ENCODE data around the gene EXOC4. TPM values are rescaled to one million over a fixed set of nuclear protein-coding genes. Genes with fewer than 3 reads are reported as not detected.

EXOC4 gene
- total and polyA plus RNA-seq, 2 of the 8 experiments (the other 6 are each of a cell fraction or from before 2014, with no cell fraction given) = 27.0 to 67.3 TPM

GRCh38 chr7:133497061-133497460 lies 244.2 kb downstream of the EXOC4 start:
- Histone ChIP-seq H3K14ac (ENCODE audit: insufficient read length) (no peak overlapping the region), H4K8ac (ENCODE audit: extremely low read depth, insufficient read depth, low read length) (no peak overlapping the region), H3K4ac (replicated peaks; ENCODE audit: insufficient read length, low read depth, low read length) (no peak overlapping the region), H4K5ac (ENCODE audit: insufficient read length, low read depth, low read length) (no peak overlapping the region), H3K4me3 (ENCODE audit: extremely low read depth in 1 of 4, insufficient read depth in 2 of 4, low read depth in 3 of 4, low read length in 4 of 4) (no peak overlapping the region), H3K4me1 (replicated peaks in 1 of 4; ENCODE audit: control insufficient read depth in 3 of 4, insufficient read depth in 4 of 4, low read length in 3 of 4) (no peaks in the 10 kb centered on the region), H3K4me2 (ENCODE audit: insufficient read depth in 1 of 2, low read depth in 2 of 2, low read length in 2 of 2) (no peak overlapping the region), H3K27me3 (replicated peaks in 1 of 4; ENCODE audit: control insufficient read depth in 3 of 4, extremely low read depth in 1 of 4, insufficient read depth in 3 of 4, low read length in 3 of 4) (no peaks in the 10 kb centered on the region), H3K18ac (ENCODE audit: extremely low read depth, low read length) (no peak overlapping the region), H3K23ac (ENCODE audit: insufficient read length) (no peak overlapping the region), H2BK5ac (ENCODE audit: low read depth, low read length) (no peak overlapping the region), H2AFZ (ENCODE audit: low read length) (no peak overlapping the region), H2BK12ac (ENCODE audit: low read depth, low read length) (no peak overlapping the region), H3K36me3 (ENCODE audit: control insufficient read depth in 2 of 4, insufficient read depth in 4 of 4, low read length in 3 of 4) (no peaks in the 10 kb centered on the region), H3K23me2 (ENCODE audit: low read depth, low read length) (no peaks in the 10 kb centered on the region), H3K9me3 (ENCODE audit: insufficient read depth in 2 of 2, low read depth in 1 of 2, low read length in 1 of 2) (no peaks in the 10 kb centered on the region), H3K27ac (ENCODE audit: low read depth, low read length) (no peak overlapping the region), H2AK5ac (ENCODE audit: low read depth, low read length) (no peak overlapping the region), H3K9ac (replicated peaks in 1 of 4; ENCODE audit: extremely low read depth in 1 of 4, low read depth in 3 of 4, low read length in 3 of 4) (no peak overlapping the region), H2BK120ac (replicated peaks; ENCODE audit: low read depth, low read length) (no peak overlapping the region), H3K79me2 (ENCODE audit: control insufficient read depth in 1 of 2, insufficient read depth in 2 of 2, low read length in 2 of 2) (no peaks in the 10 kb centered on the region), H4K91ac (replicated peaks; ENCODE audit: insufficient read length, low read length) (no peak overlapping the region), H3K56ac (replicated peaks; ENCODE audit: insufficient read length, low read depth, low read length) (no peak overlapping the region), H3K79me1 (ENCODE audit: low read depth, low read length) (no peaks in the 10 kb centered on the region), H2BK15ac (ENCODE audit: low read length) (no peak overlapping the region), H4K20me1 (replicated peaks in 1 of 2; ENCODE audit: control insufficient read depth in 1 of 2, insufficient read depth in 2 of 2, low read length in 2 of 2) (no peaks in the 10 kb centered on the region), H2BK20ac (ENCODE audit: low read length) (no peak overlapping the region)
- POLR2A ChIA-PET (ENCODE audit: partially characterized antibody) = no interaction called here
- no peak for FAIRE-seq
- CTCF ChIA-PET (ENCODE audit: partially characterized antibody) = no interaction called here
- WGBS, 2 experiments (ENCODE audit: extremely low coverage in 1 of 2, insufficient coverage in 1 of 2, insufficient read length in 1 of 2, insufficient replicate concordance in 2 of 2, low coverage in 1 of 2, low lambda C conversion rate in 2 of 2, missing lambda C conversion rate in 1 of 2) = 100% methylated on average over 1 of the region's 1 CpG; no CpG with 5 or more reads in 1 of the 2 experiments
- no peak for DNase-seq (ENCODE audit: low read depth in 1 of 2, low spot score in 2 of 2)
- TF ChIP-seq CHD2 (IDR thresholded peaks at IDR 0.05; ENCODE audit: low read length) (no peak), TBP (IDR thresholded peaks at IDR 0.05; ENCODE audit: low read depth, low read length) (no peak), SIN3A (conservative IDR thresholded peaks at IDR 0.05 in 1 of 2, IDR thresholded peaks at IDR 0.05 in 1 of 2; ENCODE audit: low read depth in 1 of 2, low read length in 2 of 2) (no peak), POLR2A (IDR thresholded peaks at IDR 0.05; ENCODE audit: control extremely low read depth in 1 of 2, low read depth in 2 of 2, low read length in 2 of 2) (no peak), HDAC2 (IDR thresholded peaks at IDR 0.05; ENCODE audit: borderline replicate concordance in 1 of 2, low read depth in 2 of 2, low read length in 2 of 2) (no peak), EP300 (IDR thresholded peaks at IDR 0.05; ENCODE audit: borderline replicate concordance in 1 of 2, low read depth in 2 of 2, low read length in 2 of 2) (no peak), BCL11A (IDR thresholded peaks at IDR 0.05; ENCODE audit: low read depth in 2 of 2, low read length in 2 of 2) (no peak), HDAC6 (IDR thresholded peaks at IDR 0.05; ENCODE audit: low read depth, low read length) (no peak), CEBPB (IDR thresholded peaks at IDR 0.05; ENCODE audit: low read depth, low read length) (no peak), TAF7 (optimal IDR thresholded peaks at IDR 0.05; ENCODE audit: borderline replicate concordance, low read depth, low read length) (no peak), PHF8 (conservative IDR thresholded peaks at IDR 0.05; ENCODE audit: low read depth, low read length) (no peak), CBX5 (IDR thresholded peaks at IDR 0.05; ENCODE audit: low read depth, low read length) (no peak)
